Vagina (tissue), 2 donors: ENCODE measurements around the gene PSMB8. TPM values are rescaled to one million over a fixed set of nuclear protein-coding genes. Genes with fewer than 3 reads are reported as not detected.
A peak's percentile ranks its signal among the peaks of the same experiment; 100 is the strongest.
"Not testable (repeated sequence)": the region's sequence is repeated elsewhere in the genome, so short reads cannot be mapped to it uniquely, and the experiment has no call there.

Source experiments
- DNase-seq, 2 donors: peaks; one replicate each; pipeline ENCODE4 v3.0.0-alpha.2; 2017; ENCODE audit errors: extremely low spot score in 2 of 2
- H3K27ac ChIP-seq: fragments of 200-600 bp; sonication (generic); one replicate; pipeline ENCODE4 v1.5.1; 2019
- H3K27me3 ChIP-seq: fragments of 200-600 bp; sonication (generic); one replicate; pipeline ENCODE4 v1.5.1; 2019
- H3K36me3 ChIP-seq, 2 donors: fragments of 200-600 bp; sonication (generic); one replicate each; pipeline ENCODE4 v1.5.1; 2017 to 2019
- H3K4me1 ChIP-seq: fragments of 200-600 bp; sonication (generic); one replicate; pipeline ENCODE4 v1.5.1; 2019
- H3K4me3 ChIP-seq, 2 donors: fragments of 200-600 bp; sonication (generic); 1 replicate in 1 of 2; 2 replicates in 1 of 2; pipeline ENCODE4 v1.5.1; 2016 to 2019
- H3K9me3 ChIP-seq: fragments of 200-600 bp; sonication (generic); one replicate; pipeline ENCODE4 v1.5.1; 2019
- POLR2A ChIP-seq, 2 donors: fragments of 450-650 bp; IDR thresholded peaks; one replicate each; pipeline ENCODE4 v1.6.1; 2017; ENCODE audit warnings: antibody characterized with exemption in 2 of 2, mild to moderate bottlenecking in 2 of 2, moderate library complexity in 2 of 2
- POLR2AphosphoS5 ChIP-seq, 2 donors: sonication (generic); formaldehyde crosslinking; IDR thresholded peaks; one replicate each; pipeline ENCODE4 v1.9.0; 2017; ENCODE audit warnings: antibody characterized with exemption in 2 of 2, mild to moderate bottlenecking in 2 of 2, low read depth in 1 of 2; ENCODE audit not compliant: insufficient read depth in 1 of 2
- intact Hi-C: fragments of 100-400 bp; cut with DNase I; formaldehyde crosslinking; loops from one replicate; pipeline ENCODE4 v1.15.1; 2023
- total RNA-seq: library from RNA; depleted of rRNA; stranded (reverse); fragments of >200 nt; gene quantifications from one replicate; pipeline ENCODE4 v1.2.3, GENCODE V29; 2016
- TF ChIP-seq, protein P1 (sequence below), 3 experiments: fragments of 450-650 bp in 2 of 3; fragments of 200-600 bp in 1 of 3; sonication (generic) in 1 of 3; IDR thresholded peaks; one replicate each; pipeline ENCODE4 v1.5.1; 2017 to 2019; ENCODE audit warnings: antibody characterized with exemption in 3 of 3, mild to moderate bottlenecking in 2 of 3, moderate library complexity in 2 of 3

The PSMB8 gene
- total RNA-seq, 1 donor from 2014 or later = 31.9 TPM

DNA sequence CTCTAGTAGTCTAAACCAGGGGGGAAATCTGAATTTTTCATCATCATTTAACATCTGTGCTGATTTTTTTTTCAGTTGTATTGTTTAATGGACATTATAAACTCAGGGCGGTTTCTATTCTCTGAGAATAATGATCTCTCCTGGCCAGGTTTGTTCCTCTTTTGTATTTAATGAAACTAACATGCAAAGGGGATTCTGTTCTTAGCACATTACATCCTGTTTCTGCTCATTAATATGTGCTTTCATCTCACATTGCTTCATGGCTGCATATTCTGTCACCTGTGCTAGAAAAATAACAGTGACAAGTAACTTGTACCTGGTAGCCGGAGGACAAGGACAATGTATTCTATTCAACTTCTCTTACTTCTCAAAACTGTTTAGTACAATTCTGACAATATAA lies 27.9 kb downstream of the PSMB8 start:
- Histone ChIP-seq H3K27me3 (no peaks in the 10 kb centered on the region), H3K4me3 (no peak overlapping the region), H3K36me3 (no peaks in the 10 kb centered on the region), H3K9me3 (no peaks in the 10 kb centered on the region), H3K4me1 (peaks cover 5% of the 10 kb centered on the region), H3K27ac (peak overlapping the region; percentile 39)
- intact Hi-C loops = no loop called here
- DNase-seq = no peak
- TF ChIP-seq POLR2A (IDR thresholded peaks at IDR 0.05) (no peak), POLR2AphosphoS5 (IDR thresholded peaks at IDR 0.05; ENCODE audit: insufficient read depth in 1 of 2, low read depth in 1 of 2) (no peak)
- TF ChIP-seq, protein P1, sequence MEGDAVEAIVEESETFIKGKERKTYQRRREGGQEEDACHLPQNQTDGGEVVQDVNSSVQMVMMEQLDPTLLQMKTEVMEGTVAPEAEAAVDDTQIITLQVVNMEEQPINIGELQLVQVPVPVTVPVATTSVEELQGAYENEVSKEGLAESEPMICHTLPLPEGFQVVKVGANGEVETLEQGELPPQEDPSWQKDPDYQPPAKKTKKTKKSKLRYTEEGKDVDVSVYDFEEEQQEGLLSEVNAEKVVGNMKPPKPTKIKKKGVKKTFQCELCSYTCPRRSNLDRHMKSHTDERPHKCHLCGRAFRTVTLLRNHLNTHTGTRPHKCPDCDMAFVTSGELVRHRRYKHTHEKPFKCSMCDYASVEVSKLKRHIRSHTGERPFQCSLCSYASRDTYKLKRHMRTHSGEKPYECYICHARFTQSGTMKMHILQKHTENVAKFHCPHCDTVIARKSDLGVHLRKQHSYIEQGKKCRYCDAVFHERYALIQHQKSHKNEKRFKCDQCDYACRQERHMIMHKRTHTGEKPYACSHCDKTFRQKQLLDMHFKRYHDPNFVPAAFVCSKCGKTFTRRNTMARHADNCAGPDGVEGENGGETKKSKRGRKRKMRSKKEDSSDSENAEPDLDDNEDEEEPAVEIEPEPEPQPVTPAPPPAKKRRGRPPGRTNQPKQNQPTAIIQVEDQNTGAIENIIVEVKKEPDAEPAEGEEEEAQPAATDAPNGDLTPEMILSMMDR (IDR thresholded peaks at IDR 0.05) = no peak

DNA sequence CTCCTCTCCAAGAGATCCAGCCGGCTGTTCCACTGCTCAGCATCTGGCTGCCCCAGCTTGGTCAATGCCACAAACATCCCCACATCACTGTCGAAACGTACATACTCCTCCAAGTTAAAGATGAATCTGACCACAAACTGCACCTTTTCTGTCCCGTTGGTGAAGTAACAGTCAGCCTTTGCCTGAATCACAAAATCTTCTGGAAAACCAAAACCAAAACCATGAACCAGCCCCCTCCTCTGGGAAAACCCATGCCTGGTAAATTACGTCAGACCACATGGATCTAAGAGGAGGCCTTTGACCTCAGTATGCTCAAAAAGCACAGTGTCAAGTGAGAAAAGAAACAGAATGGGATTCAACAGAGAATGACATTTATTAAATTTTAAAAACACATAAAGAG lies 28.7 kb downstream of the PSMB8 start:
- Histone ChIP-seq H3K27me3 (no peaks in the 10 kb centered on the region), H3K27ac (no peak overlapping the region), H3K4me3 (no peak overlapping the region), H3K9me3 (no peaks in the 10 kb centered on the region), H3K36me3 (no peaks in the 10 kb centered on the region), H3K4me1 (peaks cover 5% of the 10 kb centered on the region)
- TF ChIP-seq POLR2AphosphoS5 (IDR thresholded peaks at IDR 0.05; ENCODE audit: insufficient read depth in 1 of 2, low read depth in 1 of 2) = no peak
- TF ChIP-seq, protein P1 (IDR thresholded peaks at IDR 0.05) = no peak
- TF ChIP-seq POLR2A (IDR thresholded peaks at IDR 0.05) = no peak
- intact Hi-C loops = no loop called here
- no peak for DNase-seq

DNA sequence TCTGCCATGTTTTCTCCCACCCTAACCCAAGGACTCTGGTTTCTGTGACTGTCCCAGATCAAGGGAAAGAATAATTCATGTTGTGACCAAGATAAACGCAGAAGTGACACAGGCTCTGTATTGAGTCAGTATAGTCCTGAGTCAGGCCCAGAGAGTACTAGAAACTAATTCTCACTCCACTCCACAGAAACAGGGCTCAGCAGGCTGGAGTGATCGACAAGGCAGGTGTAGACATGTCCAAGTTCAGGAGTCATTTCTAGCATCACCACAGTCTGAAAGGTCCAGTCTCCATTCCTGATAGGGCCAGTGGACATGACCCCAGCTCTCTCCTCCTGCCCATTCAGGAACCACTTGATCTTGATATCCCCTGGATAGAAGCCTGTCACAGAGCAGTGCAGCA lies 29.7 kb downstream of the PSMB8 start:
- no peak for DNase-seq
- Histone ChIP-seq H3K36me3 (no peaks in the 10 kb centered on the region), H3K27ac (no peak overlapping the region), H3K9me3 (no peaks in the 10 kb centered on the region), H3K27me3 (no peaks in the 10 kb centered on the region), H3K4me3 (no peak overlapping the region), H3K4me1 (peaks cover 5% of the 10 kb centered on the region)
- TF ChIP-seq POLR2AphosphoS5 (IDR thresholded peaks at IDR 0.05; ENCODE audit: insufficient read depth in 1 of 2, low read depth in 1 of 2) (peak in 1 of 2 donors; percentile 9), POLR2A (IDR thresholded peaks at IDR 0.05) (no peak)
- TF ChIP-seq, protein P1 (IDR thresholded peaks at IDR 0.05) = no peak
- intact Hi-C loops = no loop called here

DNA sequence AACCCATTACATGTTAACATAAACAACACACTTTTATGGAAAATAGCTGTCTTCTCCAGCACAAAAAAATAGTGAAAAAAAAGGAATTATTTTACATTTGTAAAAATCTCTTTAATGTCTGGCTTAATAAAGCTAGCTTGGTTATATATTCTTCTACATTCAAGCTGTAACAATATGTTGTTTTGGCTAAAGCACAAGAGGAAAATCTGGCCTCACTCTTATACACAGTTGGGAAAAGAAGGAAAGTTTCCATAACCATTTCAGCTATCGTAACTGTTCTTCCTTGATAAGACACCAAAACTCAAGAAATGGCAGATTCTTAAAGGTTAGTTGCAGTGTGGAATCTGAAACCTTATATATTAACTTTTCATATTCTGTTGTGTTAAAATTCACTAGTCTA lies 34.7 kb downstream of the PSMB8 start:
- Histone ChIP-seq H3K4me3 (no peak overlapping the region), H3K9me3 (no peaks in the 10 kb centered on the region), H3K27ac (no peak overlapping the region), H3K27me3 (no peaks in the 10 kb centered on the region), H3K4me1 (no peaks in the 10 kb centered on the region), H3K36me3 (no peaks in the 10 kb centered on the region)
- TF ChIP-seq, protein P1 (IDR thresholded peaks at IDR 0.05) = no peak
- no peak for TF ChIP-seq POLR2AphosphoS5 (IDR thresholded peaks at IDR 0.05; ENCODE audit: insufficient read depth in 1 of 2, low read depth in 1 of 2)
- no peak for DNase-seq
- intact Hi-C loops = no loop called here

DNA sequence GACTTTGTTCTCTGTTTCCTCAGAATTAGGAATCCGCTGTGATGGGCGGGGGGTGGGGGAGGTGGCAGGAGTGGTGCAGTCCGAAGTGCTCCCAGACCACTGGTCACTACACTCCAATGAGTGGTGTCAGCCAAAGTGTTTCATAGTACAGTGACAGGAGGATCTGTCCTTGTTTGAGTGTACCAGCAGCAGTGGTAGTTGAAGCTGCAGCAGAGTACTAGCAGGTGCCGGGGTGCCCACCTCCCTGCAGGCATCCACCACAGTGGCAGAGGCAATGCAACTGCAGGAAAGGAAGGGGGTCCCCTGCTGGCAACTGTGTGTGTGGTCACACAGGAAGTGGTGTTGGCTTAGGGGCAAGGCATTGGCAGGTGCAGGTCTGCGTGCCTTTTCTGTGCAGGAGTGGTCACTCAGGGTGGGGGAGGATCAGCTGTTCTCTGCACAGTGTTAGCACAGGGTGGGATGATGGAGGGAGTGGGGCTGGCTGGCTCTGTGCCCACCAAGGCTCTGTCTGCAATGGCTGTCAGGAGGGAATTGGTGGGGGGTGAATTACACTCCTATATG lies 36.7 kb downstream of the PSMB8 start:
- H3K4me1 ChIP-seq = no peaks in the 10 kb centered on the region
- no peaks in the 10 kb centered on the region for H3K27me3 ChIP-seq
- no peak overlapping the region for H3K27ac ChIP-seq
- DNase-seq = no peak
- H3K36me3 ChIP-seq = no peaks in the 10 kb centered on the region
- H3K4me3 ChIP-seq = no peak overlapping the region
- no peaks in the 10 kb centered on the region for H3K9me3 ChIP-seq
- intact Hi-C loops = no loop called here
- no peak for TF ChIP-seq POLR2AphosphoS5 (IDR thresholded peaks at IDR 0.05; ENCODE audit: insufficient read depth in 1 of 2, low read depth in 1 of 2)
- no peak for TF ChIP-seq POLR2A (IDR thresholded peaks at IDR 0.05)
- TF ChIP-seq, protein P1 (IDR thresholded peaks at IDR 0.05) = no peak

DNA sequence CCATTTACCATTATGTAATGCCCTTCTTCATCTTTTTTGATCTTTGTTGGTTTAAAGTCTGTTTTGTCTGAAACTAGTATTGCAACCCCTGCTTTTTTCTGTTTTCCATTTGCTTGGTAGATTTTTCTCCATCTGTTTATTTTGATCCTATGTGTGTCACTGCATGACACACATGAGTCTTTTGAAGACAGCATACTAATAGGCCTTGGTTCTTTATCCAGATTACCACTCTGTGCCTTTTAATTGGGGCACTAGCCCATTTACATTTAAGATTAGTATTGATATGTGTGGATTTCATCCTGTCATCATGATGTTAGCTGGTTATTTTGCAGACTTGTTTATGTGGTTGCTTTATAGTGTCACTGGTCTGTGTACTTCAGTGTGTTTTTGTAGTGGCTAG lies 38.4 kb downstream of the PSMB8 start:
- H3K4me1 ChIP-seq, H3K36me3 ChIP-seq, intact Hi-C loops, H3K27me3 ChIP-seq, DNase-seq, H3K9me3 ChIP-seq, H3K4me3 ChIP-seq, H3K27ac ChIP-seq: not testable (repeated sequence)
